ENCODE results near the gene FCN1.

Gene FCN1

GRCh38 chr9:134913041-134913712 lies 4.5 kb downstream of the FCN1 start:
- DNase-seq = no peak

GRCh38 chr9:134912126-134912840 lies 5.4 kb downstream of the FCN1 start:
- peak; percentile 28 for DNase-seq

GRCh38 chr9:134909511-134910481 lies 7.9 kb downstream of the FCN1 start:
- DNase-seq = no peak

GRCh38 chr9:134908524-134909309 lies 9.0 kb downstream of the FCN1 start:
- DNase-seq = no peak

- no peak for DNase-seq
Observed at GRCh38 chr9:134902936-134903335, 14.8 kb downstream of the FCN1 start.

- no peak for DNase-seq
Observed at GRCh38 chr9:134899818-134900217, 17.9 kb downstream of the FCN1 start.

- DNase-seq = no peak
Observed at GRCh38 chr9:134899168-134899567, 18.5 kb downstream of the FCN1 start.

- DNase-seq = no peak
Observed at GRCh38 chr9:134898319-134898718, 19.4 kb downstream of the FCN1 start.

GRCh38 chr9:134897584-134898170 lies 20.0 kb downstream of the FCN1 start:
- no peak for DNase-seq

- no peak for DNase-seq
Observed at GRCh38 chr9:134896834-134897583, 20.7 kb downstream of the FCN1 start.

- DNase-seq = peak; percentile 82
Observed at GRCh38 chr9:134895908-134896833, 21.5 kb downstream of the FCN1 start.

GRCh38 chr9:134895567-134895907 lies 22.2 kb downstream of the FCN1 start:
- DNase-seq = no peak

GRCh38 chr9:134895097-134895496 lies 22.6 kb downstream of the FCN1 start:
- DNase-seq = no peak

GRCh38 chr9:134894136-134894860 lies 23.4 kb downstream of the FCN1 start:
- no peak for DNase-seq

GRCh38 chr9:134892820-134893420 lies 24.8 kb downstream of the FCN1 start:
- no peak for DNase-seq

GRCh38 chr9:134892221-134892620 lies 25.5 kb downstream of the FCN1 start:
- DNase-seq = no peak

GRCh38 chr9:134891713-134892112 lies 26.0 kb downstream of the FCN1 start:
- DNase-seq = no peak

GRCh38 chr9:134891053-134891452 lies 26.7 kb downstream of the FCN1 start:
- no peak for DNase-seq

- no peak for DNase-seq
Observed at GRCh38 chr9:134890155-134890495, 27.6 kb downstream of the FCN1 start.
